Measurements from ENCODE around the gene GJB6. TPM values are rescaled to one million over a fixed set of nuclear protein-coding genes. Genes with fewer than 3 reads are reported as not detected.

The GJB6 gene
- polyA plus RNA-seq, 1 donor from 2014 or later = not detected

DNA sequence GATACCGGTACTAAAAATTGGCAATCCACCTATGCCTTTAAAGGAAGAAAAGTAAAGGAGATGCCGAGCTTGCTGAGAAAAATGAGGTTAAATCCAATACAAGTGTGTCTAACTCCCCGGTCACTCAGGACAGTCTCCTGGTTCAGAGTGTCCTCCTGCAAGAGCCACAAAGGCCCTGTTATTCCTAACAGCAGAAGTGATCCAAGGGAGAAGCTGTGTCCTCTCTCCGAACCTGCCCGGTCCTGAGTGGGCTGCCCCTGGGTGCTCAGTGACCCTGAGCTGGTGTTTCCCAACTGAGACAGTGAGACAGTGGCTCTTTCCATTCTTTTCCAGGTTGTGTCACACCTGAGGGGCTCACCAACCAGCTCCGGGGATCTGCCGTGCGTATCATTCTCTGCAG is 4.8 kb downstream of the GJB6 start:
- Histone ChIP-seq H3K9ac (ENCODE audit: low read length) (no peak overlapping the region), H3K4me3 (ENCODE audit: low read length) (no peak overlapping the region), H3K27me3 (ENCODE audit: insufficient read depth, low read depth, low read length) (peaks cover 26% of the 10 kb centered on the region), H3F3A (ENCODE audit: insufficient read depth, low read length, poor library complexity, severe bottlenecking) (no peaks in the 10 kb centered on the region), H3K9me3 (ENCODE audit: low read length) (no peaks in the 10 kb centered on the region), H3K9me2 (ENCODE audit: insufficient read depth, low read length) (no peaks in the 10 kb centered on the region), H3K27ac (ENCODE audit: low read length) (no peak overlapping the region), H3K79me2 (replicated peaks; ENCODE audit: insufficient read depth, low read length) (no peaks in the 10 kb centered on the region), H3K4me2 (ENCODE audit: low read length) (no peak overlapping the region), H4K20me1 (ENCODE audit: insufficient read depth) (no peaks in the 10 kb centered on the region), H2AFZ (ENCODE audit: low read depth, low read length) (no peak overlapping the region), H3K36me3 (ENCODE audit: insufficient read depth, low read length) (no peaks in the 10 kb centered on the region)
- TF ChIP-seq TAF1 (IDR thresholded peaks at IDR 0.05; ENCODE audit: low read depth) = no peak
- no peak for TF ChIP-seq EP300 (conservative IDR thresholded peaks at IDR 0.05; ENCODE audit: poor library complexity, severe bottlenecking)
- no peak for TF ChIP-seq POLR2AphosphoS5 (IDR thresholded peaks at IDR 0.05)
- TF ChIP-seq EZH2 (IDR thresholded peaks at IDR 0.05; ENCODE audit: borderline replicate concordance, insufficient read depth, low read length, poor library complexity, severe bottlenecking) = no peak
- no peak for TF ChIP-seq MXI1 (conservative IDR thresholded peaks at IDR 0.05; ENCODE audit: poor library complexity, severe bottlenecking)
- TF ChIP-seq, protein P1, sequence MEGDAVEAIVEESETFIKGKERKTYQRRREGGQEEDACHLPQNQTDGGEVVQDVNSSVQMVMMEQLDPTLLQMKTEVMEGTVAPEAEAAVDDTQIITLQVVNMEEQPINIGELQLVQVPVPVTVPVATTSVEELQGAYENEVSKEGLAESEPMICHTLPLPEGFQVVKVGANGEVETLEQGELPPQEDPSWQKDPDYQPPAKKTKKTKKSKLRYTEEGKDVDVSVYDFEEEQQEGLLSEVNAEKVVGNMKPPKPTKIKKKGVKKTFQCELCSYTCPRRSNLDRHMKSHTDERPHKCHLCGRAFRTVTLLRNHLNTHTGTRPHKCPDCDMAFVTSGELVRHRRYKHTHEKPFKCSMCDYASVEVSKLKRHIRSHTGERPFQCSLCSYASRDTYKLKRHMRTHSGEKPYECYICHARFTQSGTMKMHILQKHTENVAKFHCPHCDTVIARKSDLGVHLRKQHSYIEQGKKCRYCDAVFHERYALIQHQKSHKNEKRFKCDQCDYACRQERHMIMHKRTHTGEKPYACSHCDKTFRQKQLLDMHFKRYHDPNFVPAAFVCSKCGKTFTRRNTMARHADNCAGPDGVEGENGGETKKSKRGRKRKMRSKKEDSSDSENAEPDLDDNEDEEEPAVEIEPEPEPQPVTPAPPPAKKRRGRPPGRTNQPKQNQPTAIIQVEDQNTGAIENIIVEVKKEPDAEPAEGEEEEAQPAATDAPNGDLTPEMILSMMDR (IDR thresholded peaks at IDR 0.05; ENCODE audit: poor library complexity, severe bottlenecking) = no peak
- no peak for TF ChIP-seq RAD21 (conservative IDR thresholded peaks at IDR 0.05)
- TF ChIP-seq, protein P2, sequence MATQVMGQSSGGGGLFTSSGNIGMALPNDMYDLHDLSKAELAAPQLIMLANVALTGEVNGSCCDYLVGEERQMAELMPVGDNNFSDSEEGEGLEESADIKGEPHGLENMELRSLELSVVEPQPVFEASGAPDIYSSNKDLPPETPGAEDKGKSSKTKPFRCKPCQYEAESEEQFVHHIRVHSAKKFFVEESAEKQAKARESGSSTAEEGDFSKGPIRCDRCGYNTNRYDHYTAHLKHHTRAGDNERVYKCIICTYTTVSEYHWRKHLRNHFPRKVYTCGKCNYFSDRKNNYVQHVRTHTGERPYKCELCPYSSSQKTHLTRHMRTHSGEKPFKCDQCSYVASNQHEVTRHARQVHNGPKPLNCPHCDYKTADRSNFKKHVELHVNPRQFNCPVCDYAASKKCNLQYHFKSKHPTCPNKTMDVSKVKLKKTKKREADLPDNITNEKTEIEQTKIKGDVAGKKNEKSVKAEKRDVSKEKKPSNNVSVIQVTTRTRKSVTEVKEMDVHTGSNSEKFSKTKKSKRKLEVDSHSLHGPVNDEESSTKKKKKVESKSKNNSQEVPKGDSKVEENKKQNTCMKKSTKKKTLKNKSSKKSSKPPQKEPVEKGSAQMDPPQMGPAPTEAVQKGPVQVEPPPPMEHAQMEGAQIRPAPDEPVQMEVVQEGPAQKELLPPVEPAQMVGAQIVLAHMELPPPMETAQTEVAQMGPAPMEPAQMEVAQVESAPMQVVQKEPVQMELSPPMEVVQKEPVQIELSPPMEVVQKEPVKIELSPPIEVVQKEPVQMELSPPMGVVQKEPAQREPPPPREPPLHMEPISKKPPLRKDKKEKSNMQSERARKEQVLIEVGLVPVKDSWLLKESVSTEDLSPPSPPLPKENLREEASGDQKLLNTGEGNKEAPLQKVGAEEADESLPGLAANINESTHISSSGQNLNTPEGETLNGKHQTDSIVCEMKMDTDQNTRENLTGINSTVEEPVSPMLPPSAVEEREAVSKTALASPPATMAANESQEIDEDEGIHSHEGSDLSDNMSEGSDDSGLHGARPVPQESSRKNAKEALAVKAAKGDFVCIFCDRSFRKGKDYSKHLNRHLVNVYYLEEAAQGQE (IDR thresholded peaks at IDR 0.05; ENCODE audit: borderline replicate concordance) = no peak
- no peak for TF ChIP-seq SMC3 (conservative IDR thresholded peaks at IDR 0.05; ENCODE audit: poor library complexity)

DNA sequence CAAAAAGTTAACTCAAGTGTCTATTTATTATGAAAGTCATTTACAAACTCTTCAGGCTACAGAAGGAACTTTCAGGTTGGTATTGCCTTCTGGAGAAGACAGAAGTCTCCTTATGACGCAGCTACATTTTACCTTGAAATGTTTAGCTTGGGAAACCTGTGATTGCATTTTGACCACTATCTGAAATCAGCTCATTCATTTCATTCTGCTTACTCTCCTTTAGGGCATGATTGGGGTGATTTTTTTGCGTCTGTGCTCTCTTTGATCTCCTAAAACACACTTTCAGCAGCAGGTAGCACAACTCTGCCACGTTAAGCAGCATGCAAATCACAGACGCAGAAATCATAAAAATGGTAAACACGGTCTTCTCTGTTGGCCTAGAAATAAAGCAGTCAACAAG is 9.6 kb downstream of the GJB6 start:
- Histone ChIP-seq H3K27me3 (ENCODE audit: insufficient read depth, low read depth, low read length) (no peaks in the 10 kb centered on the region), H3K36me3 (ENCODE audit: insufficient read depth, low read length) (no peaks in the 10 kb centered on the region), H3K4me2 (ENCODE audit: low read length) (no peak overlapping the region), H3F3A (ENCODE audit: insufficient read depth, low read length, poor library complexity, severe bottlenecking) (no peaks in the 10 kb centered on the region), H3K9me2 (ENCODE audit: insufficient read depth, low read length) (no peaks in the 10 kb centered on the region), H3K9ac (ENCODE audit: low read length) (no peak overlapping the region), H3K27ac (ENCODE audit: low read length) (no peak overlapping the region), H3K79me2 (replicated peaks; ENCODE audit: insufficient read depth, low read length) (no peaks in the 10 kb centered on the region), H3K4me3 (ENCODE audit: low read length) (no peak overlapping the region), H4K20me1 (ENCODE audit: insufficient read depth) (no peaks in the 10 kb centered on the region), H2AFZ (ENCODE audit: low read depth, low read length) (no peak overlapping the region), H3K9me3 (ENCODE audit: low read length) (peaks cover 4% of the 10 kb centered on the region)
- TF ChIP-seq TAF1 (IDR thresholded peaks at IDR 0.05; ENCODE audit: low read depth) = no peak
- no peak for TF ChIP-seq POLR2AphosphoS5 (IDR thresholded peaks at IDR 0.05)

DNA sequence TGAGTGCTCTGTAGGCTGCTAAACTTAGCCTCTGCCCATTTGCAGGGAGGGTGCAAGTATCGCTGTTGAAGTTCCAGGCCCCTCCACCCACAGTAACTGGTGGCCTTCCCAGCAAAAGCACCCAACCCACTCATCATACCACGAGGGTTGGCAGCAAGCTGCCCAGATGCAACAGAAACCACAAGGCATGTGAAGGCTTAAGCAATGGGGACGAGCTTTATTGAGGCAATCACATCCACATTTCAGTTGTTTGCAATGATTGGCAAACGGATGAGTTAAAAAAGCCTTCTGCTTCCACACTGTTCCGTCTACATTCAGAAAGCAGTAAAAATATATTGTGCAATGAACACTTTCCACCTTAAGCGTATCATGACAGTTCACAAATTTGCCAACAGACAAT is 10.3 kb downstream of the GJB6 start:
- Histone ChIP-seq H3K79me2 (replicated peaks; ENCODE audit: insufficient read depth, low read length) (no peaks in the 10 kb centered on the region), H2AFZ (ENCODE audit: low read depth, low read length) (no peak overlapping the region), H3K4me2 (ENCODE audit: low read length) (no peak overlapping the region), H4K20me1 (ENCODE audit: insufficient read depth) (no peaks in the 10 kb centered on the region), H3K36me3 (ENCODE audit: insufficient read depth, low read length) (no peaks in the 10 kb centered on the region), H3K9me3 (ENCODE audit: low read length) (peaks cover 4% of the 10 kb centered on the region), H3K27me3 (ENCODE audit: insufficient read depth, low read depth, low read length) (no peaks in the 10 kb centered on the region), H3K9me2 (ENCODE audit: insufficient read depth, low read length) (no peaks in the 10 kb centered on the region), H3K4me3 (ENCODE audit: low read length) (no peak overlapping the region), H3F3A (ENCODE audit: insufficient read depth, low read length, poor library complexity, severe bottlenecking) (no peaks in the 10 kb centered on the region), H3K9ac (ENCODE audit: low read length) (no peak overlapping the region), H3K27ac (ENCODE audit: low read length) (no peak overlapping the region)
- TF ChIP-seq EZH2 (IDR thresholded peaks at IDR 0.05; ENCODE audit: borderline replicate concordance, insufficient read depth, low read length, poor library complexity, severe bottlenecking) (no peak), MXI1 (conservative IDR thresholded peaks at IDR 0.05; ENCODE audit: poor library complexity, severe bottlenecking) (no peak), POLR2AphosphoS5 (IDR thresholded peaks at IDR 0.05) (no peak), RAD21 (conservative IDR thresholded peaks at IDR 0.05) (no peak), SMC3 (conservative IDR thresholded peaks at IDR 0.05; ENCODE audit: poor library complexity) (no peak), TAF1 (IDR thresholded peaks at IDR 0.05; ENCODE audit: low read depth) (no peak), EP300 (conservative IDR thresholded peaks at IDR 0.05; ENCODE audit: poor library complexity, severe bottlenecking) (no peak)
- TF ChIP-seq, protein P2 (IDR thresholded peaks at IDR 0.05; ENCODE audit: borderline replicate concordance) = no peak
- TF ChIP-seq, protein P1 (IDR thresholded peaks at IDR 0.05; ENCODE audit: poor library complexity, severe bottlenecking) = no peak

Measured in neural cell (in vitro differentiated cells).